HEK293 (cell line): ENCODE measurements around the gene PTGIS.

Source experiments
- CTCF ChIA-PET: fragments of 350-600 bp; formaldehyde crosslinking; extraction: SDS; loops from one replicate; lab custom pipeline; 2021; ENCODE audit warnings: antibody characterized with exemption; lab: Yijun Ruan, JAX
- POLR2A ChIA-PET: fragments of 300-600 bp; formaldehyde crosslinking; extraction: SDS; loops from one replicate; lab custom pipeline; 2020; ENCODE audit warnings: antibody characterized with exemption, inconsistent platforms; lab: Yijun Ruan, JAX
- H3K27ac ChIP-seq: fragments of 200-500 bp; sonication (Bioruptor generic); 2 replicates; pipeline ENCODE4 v1.5.1; 2014; ENCODE audit warnings: low read depth, low read length, control low read depth, inconsistent platforms; ENCODE audit errors: extremely low read depth
- H3K36me3 ChIP-seq, 2 experiments: fragments of 200-500 bp in 1 of 2; sonication (Bioruptor generic) in 1 of 2; 1 replicate in 1 of 2; 2 replicates in 1 of 2; pipeline ENCODE4 v1.5.1; 2014 to 2017; ENCODE audit warnings: inconsistent platforms in 2 of 2, low read length in 2 of 2; ENCODE audit not compliant: control insufficient read depth in 2 of 2, insufficient read depth in 1 of 2
- H3K4me1 ChIP-seq: fragments of 200-500 bp; sonication (Bioruptor generic); 2 replicates; pipeline ENCODE4 v1.5.1; 2014; ENCODE audit warnings: mild to moderate bottlenecking, low read length, inconsistent platforms; ENCODE audit not compliant: control insufficient read depth, insufficient read depth
- H3K4me3 ChIP-seq: 2 replicates; pipeline ENCODE4 v1.5.1; 2011; ENCODE audit warnings: low read depth, mild to moderate bottlenecking, control low read depth, low read length, moderate library complexity
- H3K9me3 ChIP-seq: fragments of 200-500 bp; sonication (Bioruptor generic); 2 replicates; pipeline ENCODE4 v1.5.1; 2014; ENCODE audit warnings: low read depth, low read length, inconsistent platforms; ENCODE audit not compliant: control insufficient read depth, insufficient read depth
- EGR2 ChIP-seq: fragments of 450-650 bp; formaldehyde crosslinking; IDR thresholded peaks from 2 replicates; pipeline ENCODE4 v1.5.1; 2016; ENCODE audit warnings: low read depth, missing biosample characterization, missing genetic modification characterization
- GLI4 ChIP-seq: fragments of 450-650 bp; formaldehyde crosslinking; IDR thresholded peaks from 2 replicates; pipeline ENCODE4 v1.5.1; 2016; ENCODE audit warnings: missing biosample characterization, missing genetic modification characterization
- GLIS1 ChIP-seq: fragments of 450-650 bp; formaldehyde crosslinking; IDR thresholded peaks from 2 replicates; pipeline ENCODE4 v1.5.1; 2016; ENCODE audit warnings: missing biosample characterization, missing genetic modification characterization
- KLF16 ChIP-seq: fragments of 450-650 bp; formaldehyde crosslinking; IDR thresholded peaks from 2 replicates; pipeline ENCODE4 v1.5.1; 2017; ENCODE audit warnings: missing biosample characterization, missing genetic modification characterization
- SCRT2 ChIP-seq: fragments of 450-650 bp; formaldehyde crosslinking; IDR thresholded peaks from 2 replicates; pipeline ENCODE4 v1.5.1; 2016; ENCODE audit warnings: missing biosample characterization, missing genetic modification characterization
- TCF7L2 ChIP-seq: IDR thresholded peaks from 2 replicates; pipeline ENCODE4 v1.6.1; 2011; ENCODE audit warnings: low read depth, mild to moderate bottlenecking, inconsistent platforms, low read length, moderate library complexity, borderline replicate concordance
- ZFHX2 ChIP-seq: fragments of 450-650 bp; formaldehyde crosslinking; conservative IDR thresholded peaks from 2 replicates; pipeline ENCODE4 v1.5.1; 2016; ENCODE audit warnings: missing biosample characterization, missing genetic modification characterization
- ZNF121 ChIP-seq: fragments of 450-650 bp; formaldehyde crosslinking; IDR thresholded peaks from 2 replicates; pipeline ENCODE4 v1.5.1; 2016; ENCODE audit warnings: missing biosample characterization, missing genetic modification characterization
- ZNF132 ChIP-seq: fragments of 450-650 bp; formaldehyde crosslinking; IDR thresholded peaks from 2 replicates; pipeline ENCODE4 v1.5.1; 2017; ENCODE audit warnings: missing biosample characterization, missing genetic modification characterization, borderline replicate concordance
- ZNF2 ChIP-seq: fragments of 450-650 bp; formaldehyde crosslinking; IDR thresholded peaks from 2 replicates; pipeline ENCODE4 v1.5.1; 2016; ENCODE audit warnings: missing biosample characterization, missing genetic modification characterization
- ZNF239 ChIP-seq: fragments of 450-650 bp; formaldehyde crosslinking; IDR thresholded peaks from 2 replicates; pipeline ENCODE4 v1.5.1; 2016; ENCODE audit warnings: missing biosample characterization, missing genetic modification characterization
- ZNF248 ChIP-seq: fragments of 450-650 bp; formaldehyde crosslinking; IDR thresholded peaks from 2 replicates; pipeline ENCODE4 v1.5.1; 2017; ENCODE audit warnings: missing biosample characterization, missing genetic modification characterization
- ZNF341 ChIP-seq: fragments of 450-650 bp; formaldehyde crosslinking; IDR thresholded peaks from 2 replicates; pipeline ENCODE4; 2016; ENCODE audit warnings: low read depth, missing biosample characterization, missing genetic modification characterization
- ZNF350 ChIP-seq: fragments of 450-650 bp; formaldehyde crosslinking; IDR thresholded peaks from 2 replicates; pipeline ENCODE4 v1.5.0; 2017; ENCODE audit warnings: missing biosample characterization, mild to moderate bottlenecking, missing genetic modification characterization
- ZNF366 ChIP-seq: fragments of 450-650 bp; formaldehyde crosslinking; conservative IDR thresholded peaks from 2 replicates; pipeline ENCODE4 v1.5.1; 2016; ENCODE audit warnings: missing biosample characterization, missing genetic modification characterization
- ZNF433 ChIP-seq: fragments of 450-650 bp; formaldehyde crosslinking; IDR thresholded peaks from 2 replicates; pipeline ENCODE4 v1.5.1; 2016; ENCODE audit warnings: missing biosample characterization, missing genetic modification characterization, low read depth
- ZNF549 ChIP-seq: fragments of 450-650 bp; IDR thresholded peaks from 2 replicates; pipeline ENCODE4 v1.5.1; 2018; ENCODE audit warnings: missing biosample characterization, missing genetic modification characterization, mild to moderate bottlenecking, inconsistent platforms, moderate library complexity
- ZNF626 ChIP-seq: fragments of 450-650 bp; sonication (Bioruptor Pico); formaldehyde crosslinking; IDR thresholded peaks from 2 replicates; pipeline ENCODE4 v1.5.1; 2018; ENCODE audit warnings: missing biosample characterization, missing genetic modification characterization, inconsistent platforms
- ZNF791 ChIP-seq: fragments of 450-650 bp; formaldehyde crosslinking; IDR thresholded peaks from 2 replicates; pipeline ENCODE4 v1.5.1; 2016; ENCODE audit warnings: missing biosample characterization, missing genetic modification characterization
- ZNF837 ChIP-seq: fragments of 450-650 bp; formaldehyde crosslinking; IDR thresholded peaks from 2 replicates; pipeline ENCODE4 v1.5.1; 2016; ENCODE audit warnings: missing biosample characterization, missing genetic modification characterization
- TF ChIP-seq, protein P1 (sequence below): fragments of 450-650 bp; formaldehyde crosslinking; IDR thresholded peaks from 2 replicates; pipeline ENCODE4; 2016; ENCODE audit warnings: missing biosample characterization, missing genetic modification characterization
- TF ChIP-seq, protein P2 (sequence below): fragments of 450-650 bp; formaldehyde crosslinking; IDR thresholded peaks from 2 replicates; pipeline ENCODE4 v1.5.1; 2016; ENCODE audit warnings: missing biosample characterization, missing genetic modification characterization
- TF ChIP-seq, protein P3 (sequence below): fragments of 450-650 bp; formaldehyde crosslinking; IDR thresholded peaks from 2 replicates; pipeline ENCODE4 v1.5.1; 2016; ENCODE audit warnings: missing biosample characterization, missing genetic modification characterization
- TF ChIP-seq, protein P4 (sequence below): fragments of 450-650 bp; formaldehyde crosslinking; IDR thresholded peaks from 2 replicates; pipeline ENCODE4 v1.5.1; 2016; ENCODE audit warnings: missing biosample characterization, missing genetic modification characterization

The PTGIS gene

DNA sequence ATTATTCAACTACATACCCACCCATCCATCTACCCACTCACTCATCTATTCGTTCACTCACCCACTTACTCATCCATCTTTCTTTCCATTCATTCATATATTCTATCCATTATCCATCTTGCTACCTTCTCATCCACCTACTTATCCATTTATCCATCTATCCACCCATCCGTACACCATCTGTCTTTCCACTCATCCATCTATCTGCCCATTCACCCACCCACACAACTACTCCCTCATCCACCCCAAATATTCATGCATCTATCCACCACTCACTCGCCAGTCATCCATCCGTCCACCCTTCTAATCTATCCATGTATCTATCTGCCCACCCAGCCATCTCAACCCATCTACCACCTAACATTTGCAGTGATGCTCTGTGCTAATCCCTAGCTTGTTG lies 71.9 kb downstream of the PTGIS start:
- Histone ChIP-seq H3K36me3 (no peaks in the 10 kb centered on the region), H3K4me1 (no peaks in the 10 kb centered on the region), H3K4me3 (no peak overlapping the region), H3K27ac (no peak overlapping the region), H3K9me3 (no peaks in the 10 kb centered on the region)
- TF ChIP-seq ZNF549 (tag by site-specific recombination) (no peak), ZNF366 (tag by site-specific recombination) (peak; percentile 66), ZFHX2 (tag by site-specific recombination) (peak; percentile 47), ZNF791 (peak; percentile 48; the same call in 1 of the 2 replicates), ZNF341 (tag by site-specific recombination) (no peak), EGR2 (peak; percentile 96), GLI4 (tag by site-specific recombination) (no peak), ZNF132 (no peak), ZNF239 (0 out of 2 replicates have a peak, but pooled peaks have one; percentile 20)
- TF ChIP-seq, protein P1, sequence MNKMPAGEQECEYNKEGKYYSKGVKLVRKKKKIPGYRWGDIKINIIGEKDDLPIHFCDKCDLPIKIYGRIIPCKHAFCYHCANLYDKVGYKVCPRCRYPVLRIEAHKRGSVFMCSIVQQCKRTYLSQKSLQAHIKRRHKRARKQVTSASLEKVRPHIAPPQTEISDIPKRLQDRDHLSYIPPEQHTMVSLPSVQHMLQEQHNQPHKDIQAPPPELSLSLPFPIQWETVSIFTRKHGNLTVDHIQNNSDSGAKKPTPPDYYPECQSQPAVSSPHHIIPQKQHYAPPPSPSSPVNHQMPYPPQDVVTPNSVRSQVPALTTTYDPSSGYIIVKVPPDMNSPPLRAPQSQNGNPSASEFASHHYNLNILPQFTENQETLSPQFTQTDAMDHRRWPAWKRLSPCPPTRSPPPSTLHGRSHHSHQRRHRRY (tag by site-specific recombination), result 0 out of 2 replicates have a peak, but pooled peaks have one; percentile 61
- TF ChIP-seq, protein P2, sequence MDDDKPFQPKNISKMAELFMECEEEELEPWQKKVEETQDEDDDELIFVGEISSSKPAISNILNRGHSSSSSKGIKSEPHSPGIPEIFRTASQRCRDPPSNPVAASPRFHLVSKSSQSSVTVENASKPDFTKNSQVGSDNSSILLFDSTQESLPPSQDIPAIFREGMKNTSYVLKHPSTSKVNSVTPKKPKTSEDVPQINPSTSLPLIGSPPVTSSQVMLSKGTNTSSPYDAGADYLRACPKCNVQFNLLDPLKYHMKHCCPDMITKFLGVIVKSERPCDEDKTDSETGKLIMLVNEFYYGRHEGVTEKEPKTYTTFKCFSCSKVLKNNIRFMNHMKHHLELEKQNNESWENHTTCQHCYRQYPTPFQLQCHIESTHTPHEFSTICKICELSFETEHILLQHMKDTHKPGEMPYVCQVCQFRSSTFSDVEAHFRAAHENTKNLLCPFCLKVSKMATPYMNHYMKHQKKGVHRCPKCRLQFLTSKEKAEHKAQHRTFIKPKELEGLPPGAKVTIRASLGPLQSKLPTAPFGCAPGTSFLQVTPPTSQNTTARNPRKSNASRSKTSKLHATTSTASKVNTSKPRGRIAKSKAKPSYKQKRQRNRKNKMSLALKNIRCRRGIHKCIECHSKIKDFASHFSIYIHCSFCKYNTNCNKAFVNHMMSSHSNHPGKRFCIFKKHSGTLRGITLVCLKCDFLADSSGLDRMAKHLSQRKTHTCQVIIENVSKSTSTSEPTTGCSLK (tag by site-specific recombination), result 0 out of 2 replicates have a peak, but pooled peaks have one; percentile 51
- ChIA-PET POLR2A (no interaction called here), CTCF (interaction anchor here (1.5 to 2.4 kb wide), 2 partner anchors 12 to 161 kb away, joined by 5 to 7 read pairs; no protein-coding TSS in a partner anchor)

DNA sequence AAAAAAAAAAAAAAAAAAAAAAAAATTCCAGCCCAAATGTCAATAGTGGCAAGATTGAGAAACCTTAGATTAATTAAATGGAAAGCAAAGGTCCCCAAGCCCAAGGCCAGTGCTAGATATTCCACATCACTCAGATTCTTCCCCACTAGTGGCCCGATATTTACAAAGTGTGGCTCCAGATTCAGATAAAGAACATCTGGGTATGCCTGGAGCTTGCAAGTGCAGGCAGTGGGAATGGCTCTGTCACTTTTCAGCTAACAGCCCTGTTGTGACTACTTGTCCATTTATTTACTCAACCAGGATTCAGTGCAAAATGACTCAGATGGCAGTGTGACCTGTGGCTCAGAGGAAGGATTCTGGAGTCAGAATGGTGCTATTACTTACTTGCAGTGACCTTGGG lies 77.2 kb downstream of the PTGIS start:
- POLR2A ChIA-PET, result no interaction called here
- no peaks in the 10 kb centered on the region for H3K36me3 ChIP-seq
- CTCF ChIA-PET, result no interaction called here
- no peaks in the 10 kb centered on the region for H3K9me3 ChIP-seq
- H3K27ac ChIP-seq, result no peak overlapping the region
- TF ChIP-seq ZNF121 (no peak), SCRT2 (tag by site-specific recombination) (peak; percentile 70), ZNF341 (tag by site-specific recombination) (no peak), ZNF626 (no peak), ZNF350 (no peak)
- TF ChIP-seq, protein P3, sequence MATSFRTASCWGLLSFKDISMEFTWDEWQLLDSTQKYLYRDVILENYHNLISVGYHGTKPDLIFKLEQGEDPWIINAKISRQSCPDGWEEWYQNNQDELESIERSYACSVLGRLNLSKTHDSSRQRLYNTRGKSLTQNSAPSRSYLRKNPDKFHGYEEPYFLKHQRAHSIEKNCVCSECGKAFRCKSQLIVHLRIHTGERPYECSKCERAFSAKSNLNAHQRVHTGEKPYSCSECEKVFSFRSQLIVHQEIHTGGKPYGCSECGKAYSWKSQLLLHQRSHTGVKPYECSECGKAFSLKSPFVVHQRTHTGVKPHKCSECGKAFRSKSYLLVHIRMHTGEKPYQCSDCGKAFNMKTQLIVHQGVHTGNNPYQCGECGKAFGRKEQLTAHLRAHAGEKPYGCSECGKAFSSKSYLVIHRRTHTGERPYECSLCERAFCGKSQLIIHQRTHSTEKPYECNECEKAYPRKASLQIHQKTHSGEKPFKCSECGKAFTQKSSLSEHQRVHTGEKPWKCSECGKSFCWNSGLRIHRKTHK (tag by site-specific recombination), result no peak
- no peak overlapping the region for H3K4me3 ChIP-seq
- no peaks in the 10 kb centered on the region for H3K4me1 ChIP-seq

DNA sequence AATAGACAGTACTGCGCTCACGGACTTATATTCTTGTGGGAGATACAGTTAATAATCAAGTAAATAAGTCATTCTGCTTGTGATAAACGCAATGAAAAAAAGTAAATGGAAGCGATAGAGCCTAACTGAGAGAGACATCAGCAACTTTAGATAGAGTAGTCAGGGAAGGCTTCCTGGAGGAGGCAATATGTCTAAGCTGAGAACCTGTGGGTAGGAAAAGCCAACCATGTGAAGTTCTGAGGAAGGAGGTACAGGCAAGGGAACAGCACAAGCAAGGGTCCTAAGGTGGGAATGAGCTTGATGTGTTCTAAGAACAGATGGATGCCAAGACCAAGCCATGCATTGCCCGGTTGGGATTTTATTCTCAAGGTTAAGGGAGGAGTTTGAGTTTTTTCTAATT lies 78.2 kb downstream of the PTGIS start:
- no peak overlapping the region for H3K27ac ChIP-seq
- H3K4me3 ChIP-seq, result no peak overlapping the region
- H3K4me1 ChIP-seq, result no peaks in the 10 kb centered on the region
- H3K36me3 ChIP-seq, result no peaks in the 10 kb centered on the region
- no peaks in the 10 kb centered on the region for H3K9me3 ChIP-seq
- ChIA-PET CTCF (interaction anchor here (0.6 to 1.0 kb wide), 2 partner anchors 68 to 156 kb away, joined by 3 to 4 read pairs; no protein-coding TSS in a partner anchor), POLR2A (no interaction called here)
- TF ChIP-seq ZNF2 (no peak), TCF7L2 (no peak), ZNF433 (tag by site-specific recombination) (no peak), ZNF239 (no peak), ZNF248 (tag by site-specific recombination) (no peak), KLF16 (tag by site-specific recombination) (no peak), GLIS1 (tag by site-specific recombination) (no peak), ZNF837 (tag by site-specific recombination) (no peak)
- TF ChIP-seq, protein P2 (tag by site-specific recombination), result no peak
- TF ChIP-seq, protein P4, sequence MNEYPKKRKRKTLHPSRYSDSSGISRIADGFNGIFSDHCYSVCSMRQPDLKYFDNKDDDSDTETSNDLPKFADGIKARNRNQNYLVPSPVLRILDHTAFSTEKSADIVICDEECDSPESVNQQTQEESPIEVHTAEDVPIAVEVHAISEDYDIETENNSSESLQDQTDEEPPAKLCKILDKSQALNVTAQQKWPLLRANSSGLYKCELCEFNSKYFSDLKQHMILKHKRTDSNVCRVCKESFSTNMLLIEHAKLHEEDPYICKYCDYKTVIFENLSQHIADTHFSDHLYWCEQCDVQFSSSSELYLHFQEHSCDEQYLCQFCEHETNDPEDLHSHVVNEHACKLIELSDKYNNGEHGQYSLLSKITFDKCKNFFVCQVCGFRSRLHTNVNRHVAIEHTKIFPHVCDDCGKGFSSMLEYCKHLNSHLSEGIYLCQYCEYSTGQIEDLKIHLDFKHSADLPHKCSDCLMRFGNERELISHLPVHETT (tag by site-specific recombination), result no peak
